ENCODE results near the gene DCUN1D1. TPM values are rescaled to one million over a fixed set of nuclear protein-coding genes. Genes with fewer than 3 reads are reported as not detected.

Gene DCUN1D1
- total and polyA plus RNA-seq, 2 donors from 2014 or later: 14.2 to 47.9 TPM

- no peaks in the 10 kb centered on the region for H3K9me3 ChIP-seq (ENCODE audit: control insufficient read depth in 2 of 3, insufficient read depth in 1 of 3, low read length in 3 of 3)
- intact Hi-C loops (cut with DNase I): no loop called here
- no peaks in the 10 kb centered on the region for H3K36me3 ChIP-seq (ENCODE audit: control insufficient read depth in 2 of 3, insufficient read depth in 3 of 3, low read length in 3 of 3)
- H3K27me3 ChIP-seq (ENCODE audit: control insufficient read depth, insufficient read depth, low read length): no peaks in the 10 kb centered on the region
- no peak overlapping the region for H3K27ac ChIP-seq (ENCODE audit: low read depth in 2 of 2, low read length in 2 of 2)
- H3K4me3 ChIP-seq (ENCODE audit: low read length in 3 of 3): no peak overlapping the region
- FAIRE-seq: no peak
- no peak for TF ChIP-seq CTCF (IDR thresholded peaks at IDR 0.05; ENCODE audit: borderline replicate concordance, extremely low read depth, insufficient read depth)
- DNase-seq: peak in 2 of 5 donors; percentile 80
- H3K9ac ChIP-seq (ENCODE audit: low read length in 3 of 3): no peak overlapping the region
- H3K4me1 ChIP-seq (ENCODE audit: control insufficient read depth in 2 of 3, insufficient read depth in 2 of 3, low read depth in 1 of 3, low read length in 3 of 3): peaks cover 0 to 14% (median 6%) of the 10 kb centered on the region in 3 donors
Observed at GRCh38 chr3:182971637-182972036, 8.7 kb downstream of the DCUN1D1 start.

DNA sequence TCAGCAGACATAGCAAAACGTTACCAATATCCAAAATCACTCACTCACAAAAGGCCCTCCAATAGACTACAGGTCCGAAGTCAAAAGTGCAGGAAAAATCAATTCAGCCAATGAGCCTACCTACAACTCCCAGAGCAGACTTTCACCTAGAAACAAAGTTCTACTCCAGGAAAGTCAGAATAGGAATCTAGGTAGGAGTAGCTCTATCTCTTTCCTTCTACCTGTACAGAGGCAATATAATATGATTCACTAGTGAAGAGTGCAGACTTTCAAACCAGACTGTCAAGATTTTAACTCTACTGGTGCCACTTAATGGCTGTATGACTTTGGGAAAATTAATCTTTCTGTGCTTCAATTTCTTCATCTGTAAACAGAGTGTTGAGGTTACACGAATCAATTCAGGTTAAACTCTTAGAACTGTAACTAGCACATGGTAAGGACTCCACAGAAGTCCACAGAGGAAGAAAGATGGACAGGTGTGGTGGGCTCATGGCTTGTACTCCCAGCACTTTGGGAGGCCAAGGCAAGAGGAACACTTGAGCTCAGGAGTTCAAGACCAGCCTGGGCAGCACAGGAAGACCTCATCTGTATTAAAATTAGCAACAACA is 9.4 kb downstream of the DCUN1D1 start:
- no peak for TF ChIP-seq CTCF (IDR thresholded peaks at IDR 0.05; ENCODE audit: borderline replicate concordance, extremely low read depth, insufficient read depth)
- Histone ChIP-seq H3K4me3 (ENCODE audit: low read length in 3 of 3) (no peak overlapping the region), H3K27ac (ENCODE audit: low read depth in 2 of 2, low read length in 2 of 2) (no peak overlapping the region), H3K27me3 (ENCODE audit: control insufficient read depth, insufficient read depth, low read length) (no peaks in the 10 kb centered on the region), H3K9ac (ENCODE audit: low read length in 3 of 3) (no peak overlapping the region), H3K36me3 (ENCODE audit: control insufficient read depth in 2 of 3, insufficient read depth in 3 of 3, low read length in 3 of 3) (no peaks in the 10 kb centered on the region), H3K4me1 (ENCODE audit: control insufficient read depth in 2 of 3, insufficient read depth in 2 of 3, low read depth in 1 of 3, low read length in 3 of 3) (peaks cover 0 to 14% (median 8%) of the 10 kb centered on the region in 3 donors), H3K9me3 (ENCODE audit: control insufficient read depth in 2 of 3, insufficient read depth in 1 of 3, low read length in 3 of 3) (no peaks in the 10 kb centered on the region)
- FAIRE-seq (no peak), DNase-seq (no peak)
- intact Hi-C loops (cut with DNase I): no loop called here

DNA sequence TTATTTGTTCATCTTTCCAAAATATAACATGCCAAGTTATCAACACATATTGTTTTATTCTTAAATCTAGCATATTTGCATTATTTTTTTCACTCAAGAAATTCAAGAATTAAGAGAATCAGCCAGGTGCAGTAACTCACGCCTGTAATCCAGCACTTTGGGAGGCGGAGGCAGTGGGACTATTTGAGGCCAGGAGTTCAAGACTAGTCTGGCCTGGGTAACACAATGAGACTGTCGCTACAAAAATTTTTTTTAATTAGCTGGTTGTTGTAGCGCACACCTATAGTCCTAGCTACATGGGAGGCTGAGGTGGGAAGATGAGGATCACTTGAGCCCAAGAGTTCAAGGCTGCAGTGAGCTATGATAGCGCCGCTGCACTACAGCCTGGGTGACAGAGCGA is 10.5 kb downstream of the DCUN1D1 start:
- Histone ChIP-seq H3K9me3 (ENCODE audit: control insufficient read depth in 2 of 3, insufficient read depth in 1 of 3, low read length in 3 of 3) (no peaks in the 10 kb centered on the region), H3K27ac (ENCODE audit: low read depth in 2 of 2, low read length in 2 of 2) (no peak overlapping the region), H3K4me3 (ENCODE audit: low read length in 3 of 3) (no peak overlapping the region), H3K27me3 (ENCODE audit: control insufficient read depth, insufficient read depth, low read length) (no peaks in the 10 kb centered on the region), H3K4me1 (ENCODE audit: control insufficient read depth in 2 of 3, insufficient read depth in 2 of 3, low read depth in 1 of 3, low read length in 3 of 3) (peaks cover 0 to 14% (median 8%) of the 10 kb centered on the region in 3 donors), H3K36me3 (ENCODE audit: control insufficient read depth in 2 of 3, insufficient read depth in 3 of 3, low read length in 3 of 3) (no peaks in the 10 kb centered on the region), H3K9ac (ENCODE audit: low read length in 3 of 3) (no peak overlapping the region)
- DNase-seq: no peak
- no peak for TF ChIP-seq CTCF (IDR thresholded peaks at IDR 0.05; ENCODE audit: borderline replicate concordance, extremely low read depth, insufficient read depth)
- no peak for FAIRE-seq
- intact Hi-C loops (cut with DNase I): no loop called here

- H3K9ac ChIP-seq (ENCODE audit: low read length in 3 of 3): no peak overlapping the region
- no peaks in the 10 kb centered on the region for H3K36me3 ChIP-seq (ENCODE audit: control insufficient read depth in 2 of 3, insufficient read depth in 3 of 3, low read length in 3 of 3)
- H3K9me3 ChIP-seq (ENCODE audit: control insufficient read depth in 2 of 3, insufficient read depth in 1 of 3, low read length in 3 of 3): no peaks in the 10 kb centered on the region
- no peak overlapping the region for H3K27ac ChIP-seq (ENCODE audit: low read depth in 2 of 2, low read length in 2 of 2)
- no peaks in the 10 kb centered on the region for H3K27me3 ChIP-seq (ENCODE audit: control insufficient read depth, insufficient read depth, low read length)
- FAIRE-seq (no peak), DNase-seq (no peak)
- no peak for TF ChIP-seq CTCF (IDR thresholded peaks at IDR 0.05; ENCODE audit: borderline replicate concordance, extremely low read depth, insufficient read depth)
- no peak overlapping the region for H3K4me3 ChIP-seq (ENCODE audit: low read length in 3 of 3)
- H3K4me1 ChIP-seq (ENCODE audit: control insufficient read depth in 2 of 3, insufficient read depth in 2 of 3, low read depth in 1 of 3, low read length in 3 of 3): peaks cover 0 to 14% (median 8%) of the 10 kb centered on the region in 3 donors
- intact Hi-C loops (cut with DNase I): no loop called here
Observed at GRCh38 chr3:182969277-182969676, 11.1 kb downstream of the DCUN1D1 start.
